Hematopoietic multipotent progenitor cell treated with erythropoietin and hydrocortisone succinate and interleukin-3 and kit ligand, for 6 days (in vitro differentiated cells): ENCODE measurements around the gene ST3GAL3.

Experiments used
- DNase-seq: peaks from one replicate; pipeline ENCODE4 v3.0.0-alpha.2; 2015

The ST3GAL3 gene

DNA sequence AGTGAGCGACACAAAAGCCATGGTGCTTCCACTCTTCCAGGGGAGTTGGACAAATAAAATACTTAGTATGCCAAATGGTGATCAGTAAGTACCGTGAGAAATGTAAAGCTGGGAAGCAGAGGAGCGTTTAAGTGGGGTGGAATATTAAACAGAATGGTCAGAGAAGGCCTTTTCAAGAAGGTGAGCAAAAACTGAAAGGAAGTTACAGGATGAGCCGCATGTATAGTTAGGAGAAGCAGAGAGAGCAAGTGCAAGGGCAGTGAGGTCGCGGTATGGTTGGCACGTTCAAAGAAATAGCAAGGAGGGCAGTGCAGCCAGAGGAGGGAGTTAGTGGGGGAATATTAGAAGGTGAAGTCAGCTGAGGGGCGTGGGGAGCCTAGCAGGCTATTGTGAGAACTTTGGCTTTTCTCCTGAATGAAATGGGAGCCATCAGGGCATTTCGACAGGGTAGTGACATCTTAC is 266.7 kb downstream of the ST3GAL3 start:
- peak; percentile 73 for DNase-seq

DNA sequence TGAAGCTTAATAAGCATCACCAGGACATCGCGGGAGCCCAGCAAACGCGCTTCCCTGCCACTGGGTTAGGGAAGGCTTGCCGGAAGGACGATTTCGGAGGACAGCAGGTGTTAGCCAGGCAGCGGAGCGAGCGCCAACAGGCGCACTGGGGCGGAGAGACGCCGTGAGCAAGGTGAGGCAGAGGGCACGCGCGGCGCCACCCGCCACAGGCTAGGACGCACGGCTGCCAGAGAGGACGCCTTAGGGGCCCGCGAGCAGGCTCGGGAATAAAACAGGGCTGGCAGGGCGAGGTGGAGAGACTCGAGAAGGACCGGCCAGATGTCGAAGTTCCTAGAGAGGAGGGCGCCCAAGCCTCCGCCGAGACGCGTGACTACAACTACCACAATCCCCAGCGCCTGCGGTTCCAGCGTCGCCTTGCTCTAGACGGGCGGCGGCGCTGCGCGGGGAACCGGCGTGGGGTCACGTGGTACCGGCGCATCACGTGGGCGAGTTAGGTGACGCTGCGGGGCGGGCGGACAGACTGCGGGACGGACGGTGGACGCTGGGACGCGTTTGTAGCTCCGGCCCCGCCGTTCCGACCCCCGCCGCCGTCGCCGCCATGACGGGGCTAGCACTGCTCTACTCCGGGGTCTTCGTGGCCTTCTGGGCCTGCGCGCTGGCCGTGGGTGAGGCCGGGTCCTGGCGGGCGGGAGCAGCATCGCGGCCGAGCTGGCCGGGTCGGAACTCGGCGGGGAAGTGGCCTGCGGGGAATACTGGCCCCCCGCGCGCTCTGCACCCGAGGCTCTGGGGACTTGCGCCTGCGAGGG is 267.3 kb downstream of the ST3GAL3 start, which contains the start of gene ATP6V0B:
ATP6V0B (plus strand) TSS at position 518 of the 806 bp plus-strand sequence; CDS start at position 599, 81 bp downstream.
- DNase-seq: peak; percentile 98

DNA sequence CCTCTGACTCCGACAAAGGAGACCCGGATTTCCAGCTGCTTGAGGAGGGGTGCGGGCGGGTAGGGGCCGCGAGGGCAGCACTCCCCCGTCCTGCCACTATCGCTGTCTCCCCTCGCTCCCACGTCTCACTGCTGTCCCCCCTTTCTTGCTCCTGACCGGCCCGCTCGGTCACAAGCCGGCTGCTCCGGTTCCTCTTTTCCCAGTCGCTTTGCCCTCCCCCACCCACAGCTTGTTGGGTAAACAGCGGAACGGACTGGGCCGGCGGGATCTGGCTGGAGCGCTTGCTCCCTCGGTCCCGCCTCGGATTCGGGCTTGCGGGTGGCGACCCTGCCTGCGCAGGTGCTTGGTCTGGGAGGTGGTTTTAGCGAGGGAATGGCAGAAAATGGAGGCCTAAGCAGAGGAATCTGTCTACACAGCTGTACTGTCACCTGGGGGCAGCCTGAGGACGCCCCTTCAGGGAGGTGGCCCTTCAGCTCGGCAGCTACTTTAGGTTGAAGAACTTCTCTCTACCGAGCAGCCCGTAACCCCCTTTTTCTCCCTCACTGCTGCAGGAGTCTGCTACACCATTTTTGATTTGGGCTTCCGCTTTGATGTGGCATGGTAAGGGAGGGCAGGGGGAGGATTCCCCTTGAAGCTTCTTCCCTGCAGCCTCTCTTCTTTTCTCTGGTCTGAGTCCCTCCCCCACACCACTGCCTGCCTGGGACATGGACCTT is 268.1 kb downstream of the ST3GAL3 start:
- DNase-seq: peak; percentile 70

DNA sequence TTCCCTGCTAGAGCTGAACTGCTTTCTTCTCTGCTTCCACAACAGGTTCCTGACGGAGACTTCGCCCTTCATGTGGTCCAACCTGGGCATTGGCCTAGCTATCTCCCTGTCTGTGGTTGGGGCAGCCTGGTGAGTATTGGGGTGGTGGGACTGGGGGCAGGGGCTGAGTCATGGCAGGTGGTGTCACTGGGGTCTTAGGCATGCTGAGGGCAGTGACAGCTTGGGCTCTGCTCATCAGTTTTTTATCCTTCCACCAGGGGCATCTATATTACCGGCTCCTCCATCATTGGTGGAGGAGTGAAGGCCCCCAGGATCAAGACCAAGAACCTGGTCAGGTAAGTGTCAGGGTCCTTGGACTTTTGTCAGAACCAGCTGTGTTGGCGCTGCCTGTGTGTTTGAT is 268.7 kb downstream of the ST3GAL3 start:
- DNase-seq: peak; percentile 46

DNA sequence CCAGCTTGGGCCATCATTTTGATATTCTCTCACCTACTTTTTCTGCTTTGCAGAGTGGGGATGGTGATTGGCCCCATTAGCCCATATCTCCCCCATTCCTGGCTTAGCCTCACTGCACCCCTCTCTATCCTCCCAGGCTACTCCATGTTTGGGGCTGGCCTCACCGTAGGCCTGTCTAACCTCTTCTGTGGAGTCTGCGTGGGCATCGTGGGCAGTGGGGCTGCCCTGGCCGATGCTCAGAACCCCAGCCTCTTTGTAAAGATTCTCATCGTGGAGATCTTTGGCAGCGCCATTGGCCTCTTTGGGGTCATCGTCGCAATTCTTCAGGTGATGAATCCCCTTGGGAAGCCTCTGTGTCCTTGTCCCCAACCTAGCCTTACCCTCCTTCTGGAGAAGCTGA is 269.6 kb downstream of the ST3GAL3 start:
- no peak for DNase-seq

DNA sequence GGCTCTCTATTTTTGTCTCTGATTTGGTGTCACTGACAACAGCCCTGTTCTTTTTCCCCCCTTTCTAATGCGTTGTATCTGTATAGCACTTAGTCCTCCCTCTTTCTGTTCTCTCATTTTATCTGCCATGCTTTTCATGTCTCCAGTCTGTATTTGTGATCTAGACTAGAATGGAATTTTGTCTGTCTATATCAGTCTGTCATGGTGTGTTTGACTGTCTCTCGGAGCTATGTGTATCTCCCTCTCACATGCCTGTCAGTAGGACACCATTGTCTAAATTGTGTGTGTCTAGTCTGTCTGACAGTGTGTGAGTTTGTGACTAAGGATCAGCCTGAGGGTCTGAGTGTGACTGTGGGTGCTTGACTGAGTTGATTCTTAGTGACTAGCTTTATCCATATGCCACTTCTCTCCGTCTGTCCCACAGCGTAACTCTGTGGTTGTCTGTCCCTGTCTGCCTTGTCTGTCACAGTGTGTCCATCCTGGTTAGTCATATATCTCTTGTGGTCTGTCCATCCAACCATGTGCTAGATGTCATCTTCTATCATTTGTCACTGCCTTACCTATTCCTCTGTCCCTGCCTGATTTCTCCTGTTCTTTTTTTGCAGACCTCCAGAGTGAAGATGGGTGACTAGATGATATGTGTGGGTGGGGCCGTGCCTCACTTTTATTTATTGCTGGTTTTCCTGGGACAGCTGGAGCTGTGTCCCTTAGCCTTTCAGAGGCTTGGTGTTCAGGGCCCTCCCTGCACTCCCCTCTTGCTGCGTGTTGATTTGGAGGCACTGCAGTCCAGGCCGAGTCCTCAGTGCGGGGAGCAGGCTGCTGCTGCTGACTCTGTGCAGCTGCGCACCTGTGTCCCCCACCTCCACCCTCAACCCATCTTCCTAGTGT is 270.3 kb downstream of the ST3GAL3 start:
- no peak for DNase-seq

DNA sequence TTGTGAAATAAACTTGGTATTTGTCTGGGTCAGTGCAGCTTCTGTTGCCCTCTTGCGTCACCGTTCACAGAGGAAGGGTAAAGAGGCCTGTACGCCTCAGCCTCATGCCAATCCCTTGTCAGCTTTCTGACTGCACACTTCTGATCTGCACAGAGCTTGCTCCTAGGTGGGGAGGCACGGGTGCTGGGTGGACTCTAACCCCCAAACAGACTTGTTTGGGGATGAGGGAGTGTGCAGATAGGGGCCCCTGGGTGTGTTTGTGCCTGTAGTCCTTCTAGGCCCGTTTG is 270.9 kb downstream of the ST3GAL3 start:
- DNase-seq: peak; percentile 39

DNA sequence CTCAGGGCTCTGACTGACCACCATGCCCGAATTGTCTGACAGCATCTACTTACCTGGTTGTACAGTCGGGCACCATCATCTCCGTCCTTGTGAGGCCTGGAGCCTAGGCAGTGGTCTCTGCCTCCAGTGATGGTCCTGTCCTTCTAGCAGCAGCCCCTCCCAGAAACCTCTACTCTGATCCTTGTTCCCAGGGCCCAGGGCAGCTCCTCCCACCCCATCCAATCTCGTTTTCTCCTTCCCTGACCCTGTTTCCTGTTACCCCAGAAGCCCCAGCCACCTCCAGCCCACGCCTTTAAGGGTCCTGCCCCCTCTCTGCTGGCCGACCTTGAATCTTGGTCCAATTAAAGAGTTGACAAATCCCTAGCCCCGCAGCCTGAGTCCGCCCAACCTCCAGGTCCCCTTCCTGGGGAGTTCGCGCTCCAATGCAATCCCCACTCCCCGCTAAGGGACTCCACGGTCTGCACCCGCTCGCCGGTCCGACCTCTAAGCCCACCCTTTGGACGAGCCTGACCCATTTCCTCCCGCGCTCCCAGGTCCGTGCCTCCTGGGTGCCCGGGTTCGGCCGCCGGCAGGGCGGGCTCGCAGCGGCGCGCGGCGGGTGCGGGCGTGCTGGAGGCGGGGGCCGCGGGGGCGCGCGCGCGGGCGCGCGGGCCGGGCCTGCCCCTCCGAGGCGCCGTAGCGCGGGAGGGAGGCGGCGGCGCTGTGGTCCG is 271.4 kb downstream of the ST3GAL3 start, which contains the start of gene B4GALT2:
B4GALT2 (plus strand) TSS at position 660 of the 710 bp plus-strand sequence. CDS start 1,951 bp downstream, outside the sequence.
- peak; percentile 60 for DNase-seq

DNA sequence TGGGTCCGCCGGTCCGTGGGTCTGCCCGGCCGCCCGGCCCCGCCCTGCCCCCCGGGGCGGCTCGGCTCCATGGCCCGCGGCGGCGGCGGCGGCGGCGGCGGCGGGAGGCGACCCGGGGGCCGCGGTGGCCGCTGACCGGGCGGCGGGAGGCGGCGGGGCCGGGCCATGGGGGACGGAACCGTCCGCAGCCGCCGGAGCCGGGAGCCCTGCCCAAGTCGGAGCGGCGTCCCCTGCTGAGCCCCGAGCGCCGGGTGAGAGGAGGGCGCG is 271.9 kb downstream of the ST3GAL3 start:
- no peak for DNase-seq

DNA sequence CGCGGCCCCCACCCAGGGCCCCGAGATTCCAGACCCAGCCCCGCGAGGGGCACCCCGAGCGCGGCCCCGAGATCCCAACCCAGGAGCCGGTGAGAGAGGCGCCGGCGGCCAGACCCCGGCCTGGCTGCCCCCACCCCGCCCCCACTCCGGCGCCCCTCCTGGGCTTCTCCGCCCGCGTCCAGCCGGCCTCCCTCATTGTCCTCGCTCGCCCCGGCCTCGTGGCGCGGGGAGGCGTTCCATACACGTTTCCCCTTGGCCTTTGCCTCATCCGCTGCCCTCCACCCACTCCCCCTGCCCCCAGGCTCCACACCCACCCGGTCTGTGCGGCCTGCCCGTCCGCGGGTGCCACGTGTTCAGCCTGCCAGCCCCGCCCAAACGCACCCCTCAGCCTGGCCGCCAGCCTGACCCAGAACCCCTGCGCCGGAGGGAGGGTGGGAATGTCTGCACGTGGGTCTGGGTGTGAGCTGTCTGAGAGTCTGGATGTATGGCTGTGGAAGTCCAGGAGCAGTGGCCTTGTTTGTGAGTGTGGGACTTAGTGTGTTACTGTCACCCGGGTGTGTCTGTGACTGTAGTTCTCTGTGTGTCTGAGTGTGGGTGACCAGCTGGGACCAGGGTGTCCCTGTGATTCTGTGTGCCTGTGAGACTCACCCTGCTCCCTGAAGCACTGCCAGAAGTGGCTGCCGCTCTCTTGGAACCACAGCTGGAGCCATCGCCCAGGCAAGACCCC is 272.4 kb downstream of the ST3GAL3 start:
- peak; percentile 82 for DNase-seq

DNA sequence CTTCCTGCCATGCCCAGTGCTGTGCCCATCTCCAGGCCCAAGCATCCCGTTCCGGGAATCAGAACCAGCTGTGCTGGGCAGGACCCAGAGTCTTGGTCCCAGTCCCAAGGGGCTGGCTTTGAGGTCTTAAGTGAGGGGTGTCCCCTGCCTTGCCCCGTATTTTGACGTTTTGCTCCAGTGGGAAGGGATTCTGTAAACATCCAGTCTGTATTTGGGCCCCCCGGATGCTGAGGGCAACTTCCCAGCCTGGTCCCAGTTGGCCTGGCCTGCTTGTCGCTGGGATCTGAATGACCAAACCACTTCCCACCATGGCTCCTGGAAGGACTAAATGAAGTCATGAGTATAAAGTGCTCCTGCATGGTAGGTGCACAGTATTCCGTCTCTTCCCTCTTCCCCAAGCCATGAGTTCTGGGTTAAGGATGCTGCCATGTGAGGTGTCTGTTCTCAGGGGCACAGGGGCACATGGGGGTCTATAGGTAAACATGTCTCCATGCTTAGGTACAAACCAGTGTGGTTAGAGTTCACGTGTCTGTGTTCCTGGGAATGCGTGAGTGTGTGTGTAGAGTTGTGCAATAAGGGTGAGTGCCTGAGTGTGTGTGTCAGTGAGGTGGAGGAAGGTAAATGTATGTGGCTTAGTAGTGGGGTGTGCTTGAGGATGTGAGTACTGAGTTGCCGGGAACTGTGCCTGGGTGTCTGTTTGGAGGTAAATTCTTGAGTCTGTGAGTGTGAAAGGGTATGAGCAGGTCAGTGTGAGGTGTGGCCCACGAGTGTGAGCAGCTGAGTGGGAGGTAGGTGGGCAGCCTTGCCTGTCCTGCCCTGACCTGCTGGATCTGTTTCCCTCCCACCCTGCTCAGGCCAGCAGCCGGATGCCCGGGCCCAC is 273.2 kb downstream of the ST3GAL3 start:
- DNase-seq: no peak
